Stimulated activated CD4-positive, alpha-beta T cell treated with anti-CD3 and anti-CD28 coated beads, TNF-alpha, amount 100 ng/mL, for 4 hours (primary cell): ENCODE measurements around the gene DTNB.
"Not testable (repeated sequence)": the region's sequence is repeated elsewhere in the genome, so short reads cannot be mapped to it uniquely, and the experiment has no call there.

Experiments
- DNase-seq, 3 experiments: peaks; one replicate each; pipeline ENCODE4 v3.0.0-alpha.2; 2020; ENCODE audit warnings: low read depth in 3 of 3

DTNB gene

GRCh38 chr2:25673300-25674076, at the start of gene DTNB:
TSS of gene DTNB (minus strand) at chr2:25673577. CDS start at chr2:25652660, 20,917 bp downstream.
- peak; percentile 59 to 72 (median 65) for DNase-seq

- no peak for DNase-seq
Measured at GRCh38 chr2:25722224-25722623, 48.8 kb upstream of the DTNB start.

GRCh38 chr2:25720575-25720974, 47.2 kb upstream of the DTNB start:
- no peak for DNase-seq

GRCh38 chr2:25714740-25715139, 41.4 kb upstream of the DTNB start:
- no peak for DNase-seq

GRCh38 chr2:25712455-25712854, 39.1 kb upstream of the DTNB start:
- DNase-seq, result no peak

- DNase-seq, result no peak
Measured at GRCh38 chr2:25711675-25712354, 38.4 kb upstream of the DTNB start.

- no peak for DNase-seq
Measured at GRCh38 chr2:25710750-25711149, 37.4 kb upstream of the DTNB start.

GRCh38 chr2:25709349-25709748, 36.0 kb upstream of the DTNB start:
- DNase-seq, result no peak

- no peak for DNase-seq
Measured at GRCh38 chr2:25707927-25708590, 34.7 kb upstream of the DTNB start.

- DNase-seq, result not testable (repeated sequence)
Measured at GRCh38 chr2:25705575-25705974, 32.2 kb upstream of the DTNB start.

- no peak for DNase-seq
Measured at GRCh38 chr2:25701801-25702200, 28.4 kb upstream of the DTNB start.

GRCh38 chr2:25700221-25700660, 26.9 kb upstream of the DTNB start:
- peak in 1 of 3 experiments; percentile 5 for DNase-seq

GRCh38 chr2:25699216-25699615, 25.8 kb upstream of the DTNB start:
- DNase-seq, result no peak

GRCh38 chr2:25698752-25699151, 25.4 kb upstream of the DTNB start:
- no peak for DNase-seq

- no peak for DNase-seq
Measured at GRCh38 chr2:25697559-25698341, 24.4 kb upstream of the DTNB start.

GRCh38 chr2:25692737-25693445, 19.5 kb upstream of the DTNB start:
- DNase-seq, result no peak

GRCh38 chr2:25692143-25692542, 18.8 kb upstream of the DTNB start:
- DNase-seq, result no peak

GRCh38 chr2:25690058-25690457, 16.7 kb upstream of the DTNB start:
- no peak for DNase-seq

GRCh38 chr2:25688236-25688635, 14.9 kb upstream of the DTNB start:
- DNase-seq, result no peak

- no peak for DNase-seq
Measured at GRCh38 chr2:25685741-25686140, 12.4 kb upstream of the DTNB start.
